ENCODE measurements around the gene ISYNA1. TPM values are rescaled to one million over a fixed set of nuclear protein-coding genes. Genes with fewer than 3 reads are reported as not detected.
A peak's percentile ranks its signal among the peaks of the same experiment; 100 is the strongest.

ISYNA1 gene
- total and polyA plus RNA-seq, 2 of the 13 experiments (the other 11 are each of a cell fraction or from before 2014, with no cell fraction given), result 29.6 to 48.5 TPM

GRCh38 chr19:18422530-18423191 lies 15.3 kb downstream of the ISYNA1 start:
- POLR2A ChIA-PET, result no interaction called here
- WGBS (ENCODE audit: low lambda C conversion rate), result 95% methylated on average over 8 of the region's 14 CpGs
- no peak overlapping the region for H3K9ac ChIP-seq (ENCODE audit: insufficient read depth, low read depth, low read length)

GRCh38 chr19:18421371-18421959 lies 16.5 kb downstream of the ISYNA1 start:
- DNase-seq (ENCODE audit: low spot score), result no peak
- peaks cover 42% of the 10 kb centered on the region for H3K4me1 ChIP-seq (ENCODE audit: insufficient read depth, low read length)
- WGBS (ENCODE audit: low lambda C conversion rate), result 88% methylated on average over 12 of the region's 12 CpGs
- H3K9me3 ChIP-seq (ENCODE audit: low read length), result no peaks in the 10 kb centered on the region
- H3K79me2 ChIP-seq (ENCODE audit: insufficient read depth, low read length), result peaks cover 31% of the 10 kb centered on the region
- ChIA-PET POLR2A (interaction anchor here (0.8 to 1.2 kb wide), 2 partner anchors 17 to 103 kb away, joined by 3 to 4 read pairs; partner anchors contain the start of gene ISYNA1), CTCF (ENCODE audit: low intra/inter-chr PET ratio, low total read pairs) (no interaction called here)
- H3K27me3 ChIP-seq (ENCODE audit: control insufficient read depth in 1 of 2, insufficient read depth in 2 of 2, low read length in 2 of 2), result no peaks in the 10 kb centered on the region
- no TSS peak for BruUV-seq (replicated peaks)
- peak overlapping the region; percentile 85; the same call in 1 of the 2 replicates for H3K4me2 ChIP-seq (ENCODE audit: low read depth, low read length)
- H2AFZ ChIP-seq (ENCODE audit: low read length), result no peak overlapping the region
- no peak overlapping the region for H3K27ac ChIP-seq (ENCODE audit: extremely low read length, insufficient read depth, low read length)
- intact Hi-C loops (cut with micrococcal nuclease; ENCODE audit: unreplicated experiment) (no loop called here), in situ Hi-C loops (cut with HindIII; ENCODE audit: extremely low pct_ligation_motif_present, low pct_unique_long_range_greater_than_20kb) (no loop called here)
- 0 out of 5 replicates have a peak, but pooled peaks cover 0 to 3% of the 10 kb centered on the region in 2 experiments for H3K36me3 ChIP-seq (replicated peaks in 1 of 2; ENCODE audit: control insufficient read depth in 1 of 2, insufficient read depth in 2 of 2, low read length in 2 of 2)
- no peak overlapping the region for H3K4me3 ChIP-seq (replicated peaks in 1 of 3; ENCODE audit: insufficient read depth in 1 of 3, low read depth in 2 of 3, low read length in 3 of 3)
- TF ChIP-seq JUN (CRISPR knock-in tag; IDR thresholded peaks at IDR 0.05) (no peak), TOPORS (CRISPR knock-in tag; IDR thresholded peaks at IDR 0.05) (no peak), ZNF724P (CRISPR knock-in tag; IDR thresholded peaks at IDR 0.05; ENCODE audit: borderline replicate concordance) (no peak), ZNF414 (CRISPR knock-in tag; IDR thresholded peaks at IDR 0.05) (no peak)
- peaks cover 8% of the 10 kb centered on the region; the same call in 1 of the 2 replicates for H4K20me1 ChIP-seq (ENCODE audit: insufficient read depth, low read length)
- no peak for ATAC-seq
- no peak for FAIRE-seq
- no peak overlapping the region for H3K9ac ChIP-seq (ENCODE audit: insufficient read depth, low read depth, low read length)

More at GRCh38 chr19:18422530-18423191, 15.3 kb downstream of the ISYNA1 start:
- TF ChIP-seq ZNF580 (CRISPR knock-in tag; IDR thresholded peaks at IDR 0.05; ENCODE audit: borderline replicate concordance, low read depth), result no peak
- no peak for TF ChIP-seq ZNF274 (CRISPR knock-in tag; IDR thresholded peaks at IDR 0.05)
- TF ChIP-seq ZNF629 (CRISPR knock-in tag; conservative IDR thresholded peaks at IDR 0.05), result peak; percentile 83
- ATAC-seq, result no peak
- H3K4me3 ChIP-seq (replicated peaks in 1 of 3; ENCODE audit: insufficient read depth in 1 of 3, low read depth in 2 of 3, low read length in 3 of 3), result no peak overlapping the region
- no peak overlapping the region for H3K4me2 ChIP-seq (ENCODE audit: low read depth, low read length)
- BruUV-seq (replicated peaks), result no TSS peak
- no peak overlapping the region for H3K27ac ChIP-seq (ENCODE audit: extremely low read length, insufficient read depth, low read length)
- H3K27me3 ChIP-seq (ENCODE audit: control insufficient read depth in 1 of 2, insufficient read depth in 2 of 2, low read length in 2 of 2), result no peaks in the 10 kb centered on the region
- CTCF ChIA-PET (ENCODE audit: low intra/inter-chr PET ratio, low total read pairs), result no interaction called here
- H2AFZ ChIP-seq (ENCODE audit: low read length), result no peak overlapping the region
- peaks cover 32% of the 10 kb centered on the region for H3K4me1 ChIP-seq (ENCODE audit: insufficient read depth, low read length)
- in situ Hi-C loops (cut with HindIII; ENCODE audit: extremely low pct_ligation_motif_present, low pct_unique_long_range_greater_than_20kb) (no loop called here), intact Hi-C loops (cut with micrococcal nuclease; ENCODE audit: unreplicated experiment) (no loop called here)
- peaks cover 8% of the 10 kb centered on the region; the same call in 1 of the 2 replicates for H4K20me1 ChIP-seq (ENCODE audit: insufficient read depth, low read length)
- DNase-seq (ENCODE audit: low spot score), result no peak
- FAIRE-seq, result no peak
- no peaks in the 10 kb centered on the region for H3K9me3 ChIP-seq (ENCODE audit: low read length)
- 0 out of 5 replicates have a peak, but pooled peaks cover 0 to 3% of the 10 kb centered on the region in 2 experiments for H3K36me3 ChIP-seq (replicated peaks in 1 of 2; ENCODE audit: control insufficient read depth in 1 of 2, insufficient read depth in 2 of 2, low read length in 2 of 2)
- peaks cover 31% of the 10 kb centered on the region for H3K79me2 ChIP-seq (ENCODE audit: insufficient read depth, low read length)
